Fibroblast of the aortic adventitia (primary cell): ENCODE measurements around the gene ERICH2. TPM values are rescaled to one million over a fixed set of nuclear protein-coding genes. Genes with fewer than 3 reads are reported as not detected.
A peak's percentile ranks its signal among the peaks of the same experiment; 100 is the strongest.

Experiments used
- DNase-seq: peaks from one replicate; pipeline ENCODE4 v3.0.0-alpha.2; 2010; ENCODE audit warnings: low read depth
- H3K4me3 ChIP-seq: 2 replicates; pipeline ENCODE4 v1.5.1; 2011; ENCODE audit warnings: low read depth, mild to moderate bottlenecking, control low read depth, low read length, moderate library complexity
- total RNA-seq: library from RNA; depleted of rRNA; stranded (reverse); fragments of >200 nt; gene quantifications from 2 replicates; pipeline ENCODE4 v1.2.3, GENCODE V29; 2012; ENCODE audit warnings: low replicate concordance
- TF ChIP-seq, protein P1 (sequence below): IDR thresholded peaks from 2 replicates; pipeline ENCODE4 v1.5.1; 2011; ENCODE audit warnings: mild to moderate bottlenecking, low read length, control low read depth, inconsistent platforms; ENCODE audit not compliant: insufficient read depth

The ERICH2 gene
- total RNA-seq, 1 donor = not detected

DNA sequence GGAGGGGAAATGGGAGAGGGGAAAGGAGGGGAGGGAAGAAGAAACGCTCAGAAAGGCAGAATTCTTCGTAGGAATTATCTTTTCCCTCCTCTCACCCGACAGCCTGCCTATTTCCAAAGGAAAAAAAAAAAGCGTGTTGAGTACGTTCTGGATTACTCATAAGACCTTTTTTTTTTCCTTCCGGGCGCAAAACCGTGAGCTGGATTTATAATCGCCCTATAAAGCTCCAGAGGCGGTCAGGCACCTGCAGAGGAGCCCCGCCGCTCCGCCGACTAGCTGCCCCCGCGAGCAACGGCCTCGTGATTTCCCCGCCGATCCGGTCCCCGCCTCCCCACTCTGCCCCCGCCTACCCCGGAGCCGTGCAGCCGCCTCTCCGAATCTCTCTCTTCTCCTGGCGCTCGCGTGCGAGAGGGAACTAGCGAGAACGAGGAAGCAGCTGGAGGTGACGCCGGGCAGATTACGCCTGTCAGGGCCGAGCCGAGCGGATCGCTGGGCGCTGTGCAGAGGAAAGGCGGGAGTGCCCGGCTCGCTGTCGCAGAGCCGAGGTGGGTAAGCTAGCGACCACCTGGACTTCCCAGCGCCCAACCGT, 46.4 kb downstream of the ERICH2 start, which contains the start of gene GAD1:
Gene GAD1 (plus strand): TSS at position 384 of the 589 bp plus-strand sequence. CDS start 1,705 bp downstream, outside the sequence.
- peak; percentile 42 for DNase-seq
- TF ChIP-seq, protein P1, sequence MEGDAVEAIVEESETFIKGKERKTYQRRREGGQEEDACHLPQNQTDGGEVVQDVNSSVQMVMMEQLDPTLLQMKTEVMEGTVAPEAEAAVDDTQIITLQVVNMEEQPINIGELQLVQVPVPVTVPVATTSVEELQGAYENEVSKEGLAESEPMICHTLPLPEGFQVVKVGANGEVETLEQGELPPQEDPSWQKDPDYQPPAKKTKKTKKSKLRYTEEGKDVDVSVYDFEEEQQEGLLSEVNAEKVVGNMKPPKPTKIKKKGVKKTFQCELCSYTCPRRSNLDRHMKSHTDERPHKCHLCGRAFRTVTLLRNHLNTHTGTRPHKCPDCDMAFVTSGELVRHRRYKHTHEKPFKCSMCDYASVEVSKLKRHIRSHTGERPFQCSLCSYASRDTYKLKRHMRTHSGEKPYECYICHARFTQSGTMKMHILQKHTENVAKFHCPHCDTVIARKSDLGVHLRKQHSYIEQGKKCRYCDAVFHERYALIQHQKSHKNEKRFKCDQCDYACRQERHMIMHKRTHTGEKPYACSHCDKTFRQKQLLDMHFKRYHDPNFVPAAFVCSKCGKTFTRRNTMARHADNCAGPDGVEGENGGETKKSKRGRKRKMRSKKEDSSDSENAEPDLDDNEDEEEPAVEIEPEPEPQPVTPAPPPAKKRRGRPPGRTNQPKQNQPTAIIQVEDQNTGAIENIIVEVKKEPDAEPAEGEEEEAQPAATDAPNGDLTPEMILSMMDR = no peak
- peak within 1 kb of the TSS; percentile 56 for H3K4me3 ChIP-seq

DNA sequence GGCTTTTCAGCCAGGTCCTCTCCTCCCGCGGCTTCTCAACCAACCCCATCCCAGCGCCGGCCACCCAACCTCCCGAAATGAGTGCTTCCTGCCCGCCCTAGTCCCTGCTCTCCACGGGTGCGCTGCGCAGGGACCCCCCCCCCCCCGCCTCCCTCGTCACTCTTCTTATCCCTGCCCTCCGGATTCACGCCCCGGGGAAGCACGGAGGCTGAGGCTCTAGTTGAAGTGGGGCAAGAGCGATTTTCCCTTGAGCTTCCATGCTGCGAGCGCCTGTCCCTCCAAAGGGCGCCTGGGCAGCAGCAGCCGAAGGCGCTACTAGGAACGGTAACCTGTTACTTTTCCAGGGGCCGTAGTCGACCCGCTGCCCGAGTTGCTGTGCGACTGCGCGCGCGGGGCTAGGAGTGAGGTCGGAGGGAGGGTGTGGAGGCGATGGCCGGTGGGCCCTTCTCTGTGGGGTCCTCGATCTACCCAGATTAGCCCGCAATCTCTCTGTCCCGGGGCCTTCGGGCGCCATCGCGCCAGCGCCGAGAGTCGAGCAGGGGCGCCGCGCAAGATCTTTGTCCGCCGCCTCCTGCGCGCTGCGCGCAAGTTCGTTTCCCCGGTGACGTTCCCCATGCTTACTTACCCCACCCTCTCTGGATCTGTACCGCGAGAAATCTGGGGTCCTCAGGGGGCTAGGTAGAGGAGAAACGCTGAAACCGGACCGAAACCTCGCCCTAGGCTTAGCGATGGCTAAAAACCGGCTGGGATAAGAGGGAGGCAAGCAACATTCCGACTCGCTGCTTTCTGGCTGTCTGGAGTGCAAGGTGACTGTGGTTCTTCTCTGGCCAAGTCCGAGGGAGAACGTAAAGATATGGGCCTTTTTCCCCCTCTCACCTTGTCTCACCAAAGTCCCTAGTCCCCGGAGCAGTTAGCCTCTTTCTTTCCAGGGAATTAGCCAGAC, 47.2 kb downstream of the ERICH2 start:
- peak; percentile 29 for DNase-seq
- peak overlapping the region; percentile 56 for H3K4me3 ChIP-seq
- TF ChIP-seq, protein P1 = no peak

DNA sequence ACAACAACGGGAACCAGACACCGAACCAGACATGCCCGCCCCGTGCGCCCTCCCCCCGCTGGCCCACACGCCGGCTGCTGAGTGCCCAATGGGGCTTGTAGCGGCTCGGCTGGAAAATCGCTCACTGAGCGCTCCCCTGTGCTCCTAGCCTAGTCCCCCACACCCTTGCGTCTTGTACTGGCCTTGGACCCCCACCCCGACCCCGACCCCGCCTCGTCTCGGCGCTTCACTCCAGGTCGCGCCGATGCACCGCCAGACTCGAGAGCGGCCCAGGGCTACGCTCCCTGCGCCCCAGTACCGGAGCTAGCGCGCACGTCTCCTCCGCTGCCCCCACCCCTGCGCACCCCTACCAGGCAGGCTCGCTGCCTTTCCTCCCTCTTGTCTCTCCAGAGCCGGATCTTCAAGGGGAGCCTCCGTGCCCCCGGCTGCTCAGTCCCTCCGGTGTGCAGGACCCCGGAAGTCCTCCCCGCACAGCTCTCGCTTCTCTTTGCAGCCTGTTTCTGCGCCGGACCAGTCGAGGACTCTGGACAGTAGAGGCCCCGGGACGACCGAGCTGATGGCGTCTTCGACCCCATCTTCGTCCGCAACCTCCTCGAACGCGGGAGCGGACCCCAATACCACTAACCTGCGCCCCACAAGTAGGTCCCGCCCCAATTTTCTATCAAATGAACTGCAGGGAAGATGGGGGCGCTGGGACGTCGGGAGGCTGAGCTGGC, 48.0 kb downstream of the ERICH2 start:
- TF ChIP-seq, protein P1 = no peak
- DNase-seq = no peak
- H3K4me3 ChIP-seq = no peak overlapping the region

DNA sequence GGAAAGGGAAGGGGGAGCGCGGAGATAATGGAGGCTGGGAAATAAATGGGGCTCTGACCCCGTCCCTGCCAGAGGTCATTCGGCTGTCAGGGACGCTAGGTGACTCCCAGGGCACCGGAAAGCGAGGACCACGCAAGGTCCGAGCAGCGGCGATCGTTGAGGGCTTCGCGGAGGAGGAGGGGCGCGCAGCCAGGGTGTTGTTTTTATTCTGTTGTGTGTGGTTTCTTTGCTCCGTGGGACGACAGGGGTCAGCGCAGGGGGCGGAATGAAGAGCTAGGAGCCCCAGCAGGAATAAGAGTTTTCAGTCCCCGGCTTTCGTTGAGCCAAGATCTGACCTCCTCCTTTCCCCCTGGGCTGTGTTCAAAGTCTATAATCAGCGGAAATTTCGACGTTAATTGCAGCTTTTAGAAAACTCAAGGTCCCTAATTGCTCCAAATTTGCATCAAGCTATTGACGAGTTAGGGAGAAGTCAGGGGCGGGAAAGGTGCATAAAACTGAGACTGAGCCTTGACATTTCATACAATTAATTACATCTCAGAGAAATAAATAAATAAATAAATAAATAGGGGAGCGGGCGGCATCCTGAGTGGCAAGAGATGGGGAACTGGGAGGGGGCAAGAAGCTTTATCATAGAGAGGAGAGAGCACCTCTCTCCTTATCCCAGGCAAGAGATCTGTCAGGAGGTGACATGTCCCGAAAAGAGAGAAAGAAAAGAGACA, 48.7 kb downstream of the ERICH2 start:
- no peak for DNase-seq
- no peak overlapping the region for H3K4me3 ChIP-seq
- TF ChIP-seq, protein P1 = no peak

DNA sequence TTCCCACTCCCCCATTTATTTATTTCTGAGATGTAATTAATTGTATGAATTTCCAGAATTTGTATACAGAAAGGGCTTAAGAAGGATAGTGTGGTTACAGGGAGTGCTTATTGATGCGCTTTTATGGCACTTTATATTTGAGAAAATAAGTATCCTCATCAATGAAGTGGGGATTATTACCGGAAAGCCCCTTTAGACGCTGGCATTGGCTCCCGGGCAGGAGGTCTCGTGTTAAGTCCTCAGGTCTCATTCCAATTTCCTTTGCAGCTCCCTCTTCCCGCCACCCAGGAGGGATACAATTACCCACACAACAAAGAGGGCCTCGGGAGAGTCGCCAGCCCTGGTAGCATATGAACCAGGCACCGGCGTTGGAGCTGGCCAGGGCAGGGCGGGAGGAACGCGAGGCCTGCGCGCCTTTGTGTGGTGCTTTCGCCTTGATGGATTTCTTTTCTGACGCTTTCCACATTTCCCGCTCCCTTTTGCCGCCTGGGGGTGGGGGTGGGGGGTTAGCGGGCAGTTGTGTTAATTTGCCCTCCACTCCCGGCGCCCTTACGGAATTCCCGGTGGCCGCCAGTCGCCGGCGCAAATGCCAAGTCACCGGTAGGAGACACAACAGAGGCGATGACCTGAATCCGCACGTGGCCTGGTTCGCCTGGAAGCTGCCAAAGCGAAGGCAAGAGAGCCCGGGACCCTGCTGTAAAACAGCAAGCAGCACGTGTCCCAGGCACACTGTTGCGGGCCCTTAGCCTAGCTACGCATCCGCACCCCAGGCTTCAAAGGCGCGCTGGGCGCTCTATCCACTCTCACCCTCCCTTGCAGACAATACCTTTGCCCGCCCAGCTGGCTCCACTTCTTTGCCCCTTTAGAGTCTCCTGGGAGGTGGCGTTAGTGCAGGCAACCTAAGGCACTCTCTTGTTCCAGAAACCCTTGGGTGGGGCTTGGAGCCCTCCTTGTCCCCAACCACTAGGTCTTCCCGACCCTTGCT, 49.8 kb downstream of the ERICH2 start:
- no peak for DNase-seq
- TF ChIP-seq, protein P1 = no peak
- H3K4me3 ChIP-seq = no peak overlapping the region
